ENCODE data around the gene CRIM1. TPM values are rescaled to one million over a fixed set of nuclear protein-coding genes. Genes with fewer than 3 reads are reported as not detected.

Gene CRIM1
- total and polyA plus RNA-seq, 2 of the 8 experiments (the other 6 are each of a cell fraction or from before 2014, with no cell fraction given): 9.4 to 28.4 TPM

DNA sequence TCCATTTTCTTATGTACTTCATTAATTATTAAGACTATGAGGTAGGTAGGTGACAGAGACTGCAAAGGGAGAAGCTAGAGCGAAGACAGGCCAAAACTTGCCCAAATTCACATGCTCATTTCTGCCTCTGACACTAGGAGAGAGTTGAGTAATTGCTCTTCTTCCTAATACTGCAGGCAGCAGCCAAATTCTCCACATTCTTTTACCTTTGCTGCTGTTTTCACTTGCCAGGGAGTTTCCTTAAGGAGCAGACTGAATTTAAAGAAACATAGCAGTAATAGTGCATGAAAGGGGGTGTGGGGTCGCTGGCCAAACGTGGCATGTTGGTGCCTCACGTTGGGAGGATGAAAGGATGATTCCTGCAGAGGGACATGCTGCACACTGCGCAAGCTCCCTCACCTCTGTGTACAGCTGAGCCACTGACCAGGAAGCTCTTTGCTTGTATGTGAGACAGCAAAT, 12.3 kb downstream of the CRIM1 start (continued):
- TF ChIP-seq, protein P1, sequence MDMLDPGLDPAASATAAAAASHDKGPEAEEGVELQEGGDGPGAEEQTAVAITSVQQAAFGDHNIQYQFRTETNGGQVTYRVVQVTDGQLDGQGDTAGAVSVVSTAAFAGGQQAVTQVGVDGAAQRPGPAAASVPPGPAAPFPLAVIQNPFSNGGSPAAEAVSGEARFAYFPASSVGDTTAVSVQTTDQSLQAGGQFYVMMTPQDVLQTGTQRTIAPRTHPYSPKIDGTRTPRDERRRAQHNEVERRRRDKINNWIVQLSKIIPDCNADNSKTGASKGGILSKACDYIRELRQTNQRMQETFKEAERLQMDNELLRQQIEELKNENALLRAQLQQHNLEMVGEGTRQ (IDR thresholded peaks at IDR 0.05; ENCODE audit: low read length): no peak
- TF ChIP-seq SIN3A (conservative IDR thresholded peaks at IDR 0.05 in 1 of 2, IDR thresholded peaks at IDR 0.05 in 1 of 2; ENCODE audit: low read depth in 1 of 2, low read length in 2 of 2) (0 out of 4 replicates have a peak, but pooled peaks of 1 of the 2 experiments have one; percentile 51), CEBPB (IDR thresholded peaks at IDR 0.05; ENCODE audit: low read depth, low read length) (peak; percentile 40; the same call in 1 of the 2 replicates), CBX5 (IDR thresholded peaks at IDR 0.05; ENCODE audit: low read depth, low read length) (no peak), GABPA (IDR thresholded peaks at IDR 0.05; ENCODE audit: borderline replicate concordance, insufficient read depth, low read length) (no peak), BACH1 (IDR thresholded peaks at IDR 0.05; ENCODE audit: low read length) (no peak), EP300 (IDR thresholded peaks at IDR 0.05; ENCODE audit: borderline replicate concordance in 1 of 2, low read depth in 2 of 2, low read length in 2 of 2) (no peak), RFX5 (IDR thresholded peaks at IDR 0.05; ENCODE audit: borderline replicate concordance, low read depth, low read length) (no peak)
- TF ChIP-seq, protein P2, sequence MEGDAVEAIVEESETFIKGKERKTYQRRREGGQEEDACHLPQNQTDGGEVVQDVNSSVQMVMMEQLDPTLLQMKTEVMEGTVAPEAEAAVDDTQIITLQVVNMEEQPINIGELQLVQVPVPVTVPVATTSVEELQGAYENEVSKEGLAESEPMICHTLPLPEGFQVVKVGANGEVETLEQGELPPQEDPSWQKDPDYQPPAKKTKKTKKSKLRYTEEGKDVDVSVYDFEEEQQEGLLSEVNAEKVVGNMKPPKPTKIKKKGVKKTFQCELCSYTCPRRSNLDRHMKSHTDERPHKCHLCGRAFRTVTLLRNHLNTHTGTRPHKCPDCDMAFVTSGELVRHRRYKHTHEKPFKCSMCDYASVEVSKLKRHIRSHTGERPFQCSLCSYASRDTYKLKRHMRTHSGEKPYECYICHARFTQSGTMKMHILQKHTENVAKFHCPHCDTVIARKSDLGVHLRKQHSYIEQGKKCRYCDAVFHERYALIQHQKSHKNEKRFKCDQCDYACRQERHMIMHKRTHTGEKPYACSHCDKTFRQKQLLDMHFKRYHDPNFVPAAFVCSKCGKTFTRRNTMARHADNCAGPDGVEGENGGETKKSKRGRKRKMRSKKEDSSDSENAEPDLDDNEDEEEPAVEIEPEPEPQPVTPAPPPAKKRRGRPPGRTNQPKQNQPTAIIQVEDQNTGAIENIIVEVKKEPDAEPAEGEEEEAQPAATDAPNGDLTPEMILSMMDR (IDR thresholded peaks at IDR 0.05; ENCODE audit: control extremely low read depth in 1 of 3, insufficient read depth in 1 of 3, low read depth in 1 of 3, low read length in 3 of 3): peak in 1 of 3 experiments; percentile 1; a peak in 1 of 4 replicates
- TF ChIP-seq, protein P3, sequence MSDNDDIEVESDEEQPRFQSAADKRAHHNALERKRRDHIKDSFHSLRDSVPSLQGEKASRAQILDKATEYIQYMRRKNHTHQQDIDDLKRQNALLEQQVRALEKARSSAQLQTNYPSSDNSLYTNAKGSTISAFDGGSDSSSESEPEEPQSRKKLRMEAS (IDR thresholded peaks at IDR 0.05): no peak
